GF-D8 (cell line): Measurements from ENCODE around the gene SCAI.
"Not testable (repeated sequence)": the region's sequence is repeated elsewhere in the genome, so short reads cannot be mapped to it uniquely, and the experiment has no call there.

Experiments used
- DNase-seq: peaks from one replicate; lab custom pipeline; 2025; lab: John Stamatoyannopoulos, UW

Gene SCAI

GRCh38 chr9:125028041-125028440, 115.3 kb downstream of the SCAI start:
- DNase-seq, result no peak

GRCh38 chr9:125024917-125025316, 118.4 kb downstream of the SCAI start:
- DNase-seq, result no peak

GRCh38 chr9:125021069-125021468, 122.3 kb downstream of the SCAI start:
- no peak for DNase-seq

- DNase-seq, result not testable (repeated sequence)
Observed at GRCh38 chr9:125015655-125016054, 127.7 kb downstream of the SCAI start.

GRCh38 chr9:125012013-125012412, 131.3 kb downstream of the SCAI start:
- not testable (repeated sequence) for DNase-seq

DNA sequence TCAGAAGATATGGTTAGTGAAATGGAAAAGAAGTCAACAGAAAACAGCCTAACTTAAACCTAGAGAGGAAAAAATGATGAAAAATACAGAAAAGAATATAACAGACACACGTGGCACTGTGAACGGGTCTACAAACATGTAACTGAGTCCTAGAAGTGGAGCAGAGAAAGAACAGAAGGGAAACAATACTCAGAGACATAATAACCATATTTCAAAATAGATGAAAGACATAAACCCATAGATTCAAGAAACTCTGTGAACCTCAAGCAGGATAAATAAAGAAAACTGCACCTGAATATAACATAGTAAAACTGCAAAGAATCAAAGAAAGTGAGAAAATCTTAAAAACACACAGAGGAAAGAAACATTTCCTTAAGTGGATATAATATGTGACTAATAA, 134.7 kb downstream of the SCAI start:
- no peak for DNase-seq

DNA sequence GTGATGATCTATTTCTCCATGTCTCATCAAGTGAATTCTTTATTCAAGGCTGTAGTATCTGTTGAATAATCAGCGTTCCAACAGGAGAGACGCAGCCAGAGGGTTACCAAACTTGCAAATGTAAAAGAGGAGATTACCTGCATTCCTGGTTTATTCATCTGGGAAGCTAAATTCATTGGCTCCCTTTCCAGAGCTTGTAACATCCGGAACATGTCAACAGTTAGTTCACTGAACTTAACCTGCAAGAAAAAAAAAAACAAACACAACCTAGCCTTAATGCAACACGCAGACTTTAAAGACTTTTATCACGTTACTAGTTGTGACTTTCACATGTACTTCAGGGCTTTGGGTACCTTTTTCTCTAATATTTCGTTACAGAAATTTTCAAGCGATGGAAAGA, 140.0 kb downstream of the SCAI start:
- no peak for DNase-seq

- DNase-seq, result no peak
Observed at GRCh38 chr9:124983698-124984097, 159.6 kb downstream of the SCAI start.

DNA sequence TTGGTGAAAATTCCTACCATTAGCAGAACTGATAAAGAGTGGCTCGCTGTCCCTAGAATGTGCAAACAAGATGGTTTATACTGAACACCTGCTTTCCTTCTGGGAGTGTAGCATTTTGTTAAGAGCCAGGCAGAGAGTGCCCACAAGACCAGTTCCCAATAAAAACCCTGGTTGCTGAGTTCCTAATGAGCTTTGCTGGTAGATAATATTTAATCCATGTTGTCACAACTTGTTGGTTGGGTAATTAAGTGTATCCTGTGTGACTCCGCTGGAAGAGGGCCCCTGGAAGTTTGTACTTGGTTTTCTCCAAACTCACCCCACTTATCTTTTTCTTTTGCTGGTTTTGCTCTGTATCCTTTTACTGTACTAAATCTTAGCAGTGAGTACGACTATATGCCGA, 162.9 kb downstream of the SCAI start:
- no peak for DNase-seq

DNA sequence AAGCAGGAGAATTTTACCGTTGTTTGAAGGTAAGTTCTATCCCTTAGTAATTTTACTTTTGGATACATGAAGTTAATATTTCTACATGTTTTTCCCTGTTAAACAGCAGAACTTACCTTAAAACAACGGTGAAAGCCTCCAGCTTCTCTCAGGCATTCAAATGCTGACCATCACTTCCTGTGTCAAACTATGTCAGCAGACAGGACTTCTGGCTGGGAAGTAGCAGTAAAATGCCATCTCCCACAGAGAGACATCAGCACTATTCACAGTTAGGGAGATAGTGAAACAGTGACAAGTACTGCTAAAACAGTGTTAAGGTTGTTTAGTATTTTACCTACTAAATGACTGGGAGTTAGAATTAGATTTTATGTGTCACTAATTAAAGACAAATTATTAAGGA, 168.2 kb downstream of the SCAI start:
- DNase-seq, result no peak

GRCh38 chr9:124973807-124974206, 169.5 kb downstream of the SCAI start:
- DNase-seq, result no peak

DNA sequence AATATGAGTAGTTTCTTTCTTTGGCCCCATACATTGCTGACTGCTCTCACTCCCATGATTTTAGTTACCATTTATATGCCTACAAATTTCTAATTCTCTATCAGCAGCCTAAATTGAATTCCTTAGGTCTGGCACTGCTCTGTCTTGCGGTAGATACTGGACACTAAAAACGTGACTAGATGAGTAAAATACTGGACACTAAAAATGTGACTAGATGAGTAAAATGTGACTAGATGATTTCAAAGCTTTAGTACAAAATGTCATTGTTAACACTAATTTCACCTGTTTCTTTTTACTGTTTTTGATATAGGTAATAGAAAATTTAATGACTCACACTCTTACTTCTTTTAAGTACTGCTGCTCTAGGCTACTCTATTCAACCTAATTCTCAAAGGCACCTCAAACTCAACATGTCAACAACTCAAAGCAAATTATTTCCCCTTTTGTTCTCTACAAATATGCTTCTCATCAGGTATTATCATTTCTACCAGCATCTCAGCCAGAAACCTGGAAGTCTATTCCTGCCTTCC, 171.0 kb downstream of the SCAI start:
- no peak for DNase-seq

DNA sequence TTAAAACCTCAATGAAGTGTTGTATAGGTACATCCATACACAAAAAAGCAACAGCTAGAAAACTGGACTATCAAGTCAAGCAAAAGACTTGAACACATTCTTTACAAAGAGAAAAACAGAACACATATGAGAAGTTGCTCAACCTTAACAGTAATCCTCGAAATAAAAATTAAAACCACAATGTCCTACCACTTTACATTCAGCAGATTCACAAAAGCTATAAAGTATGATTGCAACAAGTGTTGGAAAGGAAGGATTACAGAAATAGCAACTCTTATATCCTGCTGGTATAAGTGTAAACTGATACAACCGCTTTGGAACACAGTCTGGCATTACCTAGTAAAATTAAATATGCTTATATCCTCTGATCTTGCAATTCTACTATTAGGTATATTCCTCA, 173.9 kb downstream of the SCAI start:
- DNase-seq, result no peak

DNA sequence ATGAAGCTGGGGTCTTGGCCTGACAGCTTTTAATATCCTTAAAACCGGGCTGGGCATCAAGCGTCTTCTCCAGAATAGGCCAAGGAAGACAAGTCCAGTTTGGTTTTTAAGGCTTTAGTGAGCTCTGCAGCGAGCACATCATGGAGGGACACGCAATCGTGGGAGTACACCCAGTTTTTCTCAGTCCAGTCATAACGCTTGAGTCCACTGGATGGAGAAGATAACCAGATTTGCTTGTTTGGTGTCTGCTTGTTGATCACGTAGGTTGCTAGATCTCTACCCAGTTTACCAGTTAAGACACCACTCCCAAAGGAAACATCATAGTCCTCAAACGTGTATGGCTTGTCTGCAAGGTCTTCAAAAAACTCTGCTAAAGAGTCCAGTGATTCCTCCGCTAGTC, 175.1 kb downstream of the SCAI start:
- DNase-seq, result no peak

DNA sequence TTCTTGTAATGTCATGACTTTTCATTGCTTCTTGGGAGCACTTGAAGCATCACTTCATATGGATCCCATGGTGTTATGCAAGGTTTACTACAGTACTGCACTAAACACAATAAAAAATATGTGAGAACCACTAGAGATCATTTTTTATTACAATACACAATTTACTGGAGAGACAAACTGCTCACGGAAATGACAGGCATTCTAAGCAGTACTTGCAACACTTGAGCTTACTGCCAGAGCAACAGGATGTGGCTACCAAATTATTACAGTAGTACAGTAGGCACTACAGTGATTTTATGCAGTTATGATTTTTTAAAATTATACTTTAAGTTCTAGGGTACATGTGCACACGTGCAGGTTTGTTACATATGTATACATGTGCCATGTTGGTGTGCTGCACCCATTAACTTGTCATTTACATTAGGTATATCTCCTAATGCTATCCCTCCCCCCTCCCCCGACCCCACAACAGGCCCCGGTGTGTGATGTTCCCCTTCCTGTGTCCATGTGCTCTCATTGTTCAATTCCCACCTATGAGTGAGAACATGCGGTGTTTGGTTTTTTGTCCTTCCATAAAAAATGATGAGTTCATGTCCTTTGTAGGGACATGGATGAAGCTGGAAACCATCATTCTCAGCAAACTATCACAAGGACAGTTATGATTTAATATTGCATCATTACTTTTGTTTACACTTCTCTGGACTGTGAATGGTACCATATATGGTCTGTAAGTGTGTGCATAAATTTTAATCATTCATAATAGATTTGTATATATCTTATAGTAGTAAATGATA, 177.4 kb downstream of the SCAI start:
- peak; percentile 51 for DNase-seq

DNA sequence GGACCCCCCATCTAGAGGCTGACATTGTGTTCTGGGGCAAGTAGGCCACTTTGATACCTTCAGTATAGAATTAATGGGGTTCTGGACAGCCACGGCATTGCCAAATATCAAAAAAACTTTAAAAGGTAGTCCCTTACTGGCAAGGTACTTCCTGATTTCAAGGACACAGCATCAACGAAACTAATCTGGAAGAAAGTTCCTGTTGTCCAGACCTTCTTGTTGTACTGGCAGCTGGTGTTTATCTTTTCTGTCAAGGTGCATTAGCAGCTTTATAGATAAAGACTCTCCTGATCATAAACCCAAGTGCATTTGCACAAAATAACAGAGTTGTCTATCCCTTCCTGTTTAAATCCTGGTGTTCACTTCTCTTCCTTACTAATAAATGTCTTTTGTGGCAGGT, 178.7 kb downstream of the SCAI start:
- DNase-seq, result no peak

DNA sequence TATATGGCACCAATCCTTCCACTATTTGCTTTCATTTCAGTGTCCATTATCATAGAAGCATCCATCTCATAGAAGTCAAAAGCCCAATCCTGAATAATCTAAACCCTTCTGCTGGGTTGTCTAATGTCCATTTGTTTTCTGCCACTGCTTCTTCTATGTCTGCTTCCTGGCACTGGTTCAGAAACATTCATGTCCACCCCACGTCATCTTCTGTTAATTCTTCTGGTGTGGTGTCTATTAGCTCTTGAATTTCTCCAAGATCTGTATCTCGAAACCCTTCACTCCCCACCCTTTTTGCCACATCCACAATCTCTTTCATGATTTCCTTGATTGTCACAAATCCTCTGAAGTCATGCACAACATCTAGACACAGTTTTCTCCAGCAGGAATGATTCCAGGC, 179.3 kb downstream of the SCAI start:
- DNase-seq, result no peak

DNA sequence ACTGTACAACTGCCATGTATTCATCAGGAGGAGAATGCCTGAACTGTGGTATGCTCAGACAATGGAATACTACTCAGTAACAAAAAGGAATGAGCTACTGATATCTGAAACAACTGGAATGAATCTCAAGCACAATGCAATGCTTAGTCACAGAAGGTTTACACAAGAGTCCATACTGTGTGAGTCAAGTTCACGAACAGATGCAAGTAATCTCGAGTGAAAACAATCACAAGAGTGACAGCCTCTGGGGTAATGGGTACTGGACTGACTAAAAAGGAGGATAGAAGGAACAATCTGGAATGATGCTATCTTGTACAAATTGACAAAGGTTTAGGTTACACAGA, 182.9 kb downstream of the SCAI start:
- DNase-seq, result no peak

DNA sequence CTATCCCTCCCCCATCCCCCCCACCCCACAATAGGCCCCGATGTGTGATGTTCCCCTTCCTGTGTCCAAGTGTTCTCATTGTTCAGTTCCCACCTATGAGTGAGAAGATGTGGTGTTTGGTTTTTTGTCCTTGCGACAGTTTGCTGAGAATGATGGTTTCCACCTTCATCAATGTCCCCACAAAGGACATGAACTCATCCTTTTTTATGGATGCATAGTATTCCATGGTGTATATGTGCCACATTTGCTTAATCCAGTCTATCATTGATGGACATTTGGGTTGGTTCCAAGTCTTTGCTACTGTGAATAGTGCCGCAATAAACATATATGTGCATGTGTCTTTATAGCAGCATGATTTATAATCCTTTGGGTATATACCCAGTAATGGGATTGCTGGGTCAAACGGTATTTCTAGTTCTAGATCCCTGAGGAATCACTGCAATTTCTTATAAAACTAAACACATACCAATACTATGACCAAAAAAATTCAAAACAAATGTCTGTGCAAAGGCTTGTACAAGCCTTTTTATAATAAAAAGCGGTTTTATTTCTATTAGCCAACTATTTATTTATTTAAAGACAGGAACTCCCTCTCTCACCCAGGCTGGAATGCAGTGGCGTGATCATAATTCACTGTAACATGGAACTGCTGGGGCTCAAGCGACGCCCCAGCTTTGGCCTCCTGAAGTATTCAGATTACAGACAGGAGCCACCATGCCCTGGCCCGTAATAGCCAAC, 183.5 kb downstream of the SCAI start:
- not testable (repeated sequence) for DNase-seq

GRCh38 chr9:124954255-124954654, 189.1 kb downstream of the SCAI start:
- DNase-seq, result no peak

DNA sequence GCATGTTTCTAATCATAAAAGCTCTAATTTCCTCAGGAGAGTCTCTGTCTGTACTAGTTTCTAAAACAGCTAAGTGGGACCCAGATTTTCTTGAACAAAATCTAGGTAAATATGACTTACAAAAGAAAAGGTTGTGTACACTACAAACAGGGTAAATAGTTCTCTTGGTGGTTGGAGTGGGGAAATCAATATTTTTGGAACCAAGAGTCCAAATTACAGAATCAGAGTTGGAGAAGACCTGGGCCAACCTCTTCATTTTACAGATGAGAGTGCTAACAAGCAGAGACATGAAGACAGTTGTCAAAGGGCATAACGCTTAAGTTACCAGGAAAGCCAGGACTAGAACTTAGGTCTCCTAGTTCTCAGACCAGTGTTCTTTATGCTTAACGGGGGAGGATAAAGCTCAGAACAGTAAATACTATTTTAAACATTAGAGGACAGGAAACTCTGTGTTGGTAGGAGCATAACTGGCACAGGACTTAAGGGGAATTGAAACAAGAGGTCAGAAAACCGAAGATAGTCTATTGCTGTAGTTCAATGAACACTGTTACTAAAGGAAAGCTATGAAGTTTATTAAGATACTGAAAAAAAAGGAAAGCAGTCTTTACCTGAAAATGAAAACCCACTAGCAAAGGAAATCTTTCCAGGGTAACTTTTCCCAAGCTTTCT, 193.1 kb downstream of the SCAI start:
- no peak for DNase-seq

GRCh38 chr9:124949387-124949786, 193.9 kb downstream of the SCAI start:
- DNase-seq, result no peak
